NB4 (cell line): ENCODE measurements around the gene PDLIM7.

ENCODE experiments used
- CTCF ChIP-seq: IDR thresholded peaks from one replicate; pipeline ENCODE4 v1.5.1; 2012; ENCODE audit warnings: low read depth, low read length
- POLR2A ChIP-seq: IDR thresholded peaks from 2 replicates; pipeline ENCODE4 v1.6.1; 2011; ENCODE audit warnings: mild to moderate bottlenecking; ENCODE audit not compliant: insufficient read length; ENCODE audit errors: extremely low read depth

GRCh38 chr5:177520916-177521513 is 23.6 kb upstream of the PDLIM7 start:
- no peak for TF ChIP-seq CTCF
- TF ChIP-seq POLR2A = no peak
